ENCODE data around the gene OTUD5.

The OTUD5 gene

GRCh38 chrX:48971249-48972219 is 14.1 kb upstream of the OTUD5 start, which contains the start of gene KCND1:
Gene KCND1, minus strand, starts transcription at chrX:48971844. Its CDS starts 1,573 bp downstream, at chrX:48970271.
- no peak for DNase-seq

- no peak for DNase-seq
These were observed 12.1 kb upstream of the OTUD5 start for GRCh38 chrX:48969471-48969870.

- DNase-seq: no peak
These were observed 11.0 kb upstream of the OTUD5 start for GRCh38 chrX:48968377-48968776.

GRCh38 chrX:48966796-48967579 is 9.6 kb upstream of the OTUD5 start:
- no peak for DNase-seq

GRCh38 chrX:48965959-48966358 is 8.6 kb upstream of the OTUD5 start:
- no peak for DNase-seq

GRCh38 chrX:48961585-48962091 is 4.2 kb upstream of the OTUD5 start:
- DNase-seq: no peak

- no peak for DNase-seq
These were observed 2.9 kb upstream of the OTUD5 start for GRCh38 chrX:48960291-48960690.

GRCh38 chrX:48958635-48959094 is 1.3 kb upstream of the OTUD5 start:
- DNase-seq: no peak

GRCh38 chrX:48957827-48958634 is 624 bp upstream of the OTUD5 start:
- DNase-seq: peak; percentile 90

- no peak for DNase-seq
These were observed 536 bp downstream of the OTUD5 start for GRCh38 chrX:48956728-48957414.

GRCh38 chrX:48948589-48948988 is 8.8 kb downstream of the OTUD5 start:
- DNase-seq: no peak

- peak; percentile 9 for DNase-seq
These were observed 11.7 kb downstream of the OTUD5 start for GRCh38 chrX:48945517-48946348.

GRCh38 chrX:48942895-48943294 is 14.5 kb downstream of the OTUD5 start:
- DNase-seq: no peak

GRCh38 chrX:48940404-48940955 is 16.9 kb downstream of the OTUD5 start:
- DNase-seq: no peak

- DNase-seq: no peak
These were observed 17.7 kb downstream of the OTUD5 start for GRCh38 chrX:48939524-48940228.

- no peak for DNase-seq
These were observed 18.5 kb downstream of the OTUD5 start for GRCh38 chrX:48938721-48939425.

GRCh38 chrX:48937054-48937907 is 20.1 kb downstream of the OTUD5 start:
- no peak for DNase-seq

- no peak for DNase-seq
These were observed 20.9 kb downstream of the OTUD5 start for GRCh38 chrX:48936429-48937053.
